ENCODE measurements around the gene CDKN2B-AS1.

DNA sequence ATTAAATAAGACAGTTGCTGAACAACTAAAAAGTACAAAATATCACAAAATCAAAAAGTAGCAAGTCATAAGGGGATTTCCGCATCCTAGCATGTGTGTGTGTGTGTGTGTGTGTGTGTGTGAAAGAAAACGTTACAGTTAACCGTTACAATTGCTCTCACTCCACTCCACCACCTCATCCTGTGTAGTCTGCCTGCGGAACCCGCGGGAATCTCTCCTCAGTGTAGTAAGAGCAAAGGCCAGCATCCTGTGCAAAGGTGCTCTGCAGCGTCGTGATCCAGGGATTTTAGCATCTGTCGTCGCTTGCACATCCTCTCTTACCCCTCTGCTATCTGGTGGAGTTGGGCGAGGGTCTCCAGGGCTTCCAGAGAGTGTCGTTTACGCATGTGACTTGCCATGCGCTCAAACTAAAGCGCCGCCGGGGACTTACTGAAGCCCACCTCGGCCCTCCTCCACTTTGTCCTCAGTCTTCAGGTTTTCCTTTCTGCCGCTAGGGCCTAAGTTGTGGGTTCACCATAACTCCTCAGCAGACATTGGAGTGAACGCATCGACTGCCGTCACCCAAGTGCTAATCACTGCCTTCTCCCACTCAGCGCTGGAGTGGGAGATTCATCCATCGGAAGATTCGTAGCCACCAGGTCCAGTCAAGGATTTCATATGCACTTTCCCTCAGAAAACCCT lies 10.6 kb downstream of the CDKN2B-AS1 start:
- TF ChIP-seq, protein P1, sequence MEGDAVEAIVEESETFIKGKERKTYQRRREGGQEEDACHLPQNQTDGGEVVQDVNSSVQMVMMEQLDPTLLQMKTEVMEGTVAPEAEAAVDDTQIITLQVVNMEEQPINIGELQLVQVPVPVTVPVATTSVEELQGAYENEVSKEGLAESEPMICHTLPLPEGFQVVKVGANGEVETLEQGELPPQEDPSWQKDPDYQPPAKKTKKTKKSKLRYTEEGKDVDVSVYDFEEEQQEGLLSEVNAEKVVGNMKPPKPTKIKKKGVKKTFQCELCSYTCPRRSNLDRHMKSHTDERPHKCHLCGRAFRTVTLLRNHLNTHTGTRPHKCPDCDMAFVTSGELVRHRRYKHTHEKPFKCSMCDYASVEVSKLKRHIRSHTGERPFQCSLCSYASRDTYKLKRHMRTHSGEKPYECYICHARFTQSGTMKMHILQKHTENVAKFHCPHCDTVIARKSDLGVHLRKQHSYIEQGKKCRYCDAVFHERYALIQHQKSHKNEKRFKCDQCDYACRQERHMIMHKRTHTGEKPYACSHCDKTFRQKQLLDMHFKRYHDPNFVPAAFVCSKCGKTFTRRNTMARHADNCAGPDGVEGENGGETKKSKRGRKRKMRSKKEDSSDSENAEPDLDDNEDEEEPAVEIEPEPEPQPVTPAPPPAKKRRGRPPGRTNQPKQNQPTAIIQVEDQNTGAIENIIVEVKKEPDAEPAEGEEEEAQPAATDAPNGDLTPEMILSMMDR (IDR thresholded peaks at IDR 0.05), result no peak
- no peak for TF ChIP-seq POLR2A (IDR thresholded peaks at IDR 0.05)
